ENCODE measurements around the gene TMEM72.

TMEM72 gene

GRCh38 chr10:44980309-44981171 is 69.4 kb downstream of the TMEM72 start:
- no peak for DNase-seq (ENCODE audit: low spot score)

DNA sequence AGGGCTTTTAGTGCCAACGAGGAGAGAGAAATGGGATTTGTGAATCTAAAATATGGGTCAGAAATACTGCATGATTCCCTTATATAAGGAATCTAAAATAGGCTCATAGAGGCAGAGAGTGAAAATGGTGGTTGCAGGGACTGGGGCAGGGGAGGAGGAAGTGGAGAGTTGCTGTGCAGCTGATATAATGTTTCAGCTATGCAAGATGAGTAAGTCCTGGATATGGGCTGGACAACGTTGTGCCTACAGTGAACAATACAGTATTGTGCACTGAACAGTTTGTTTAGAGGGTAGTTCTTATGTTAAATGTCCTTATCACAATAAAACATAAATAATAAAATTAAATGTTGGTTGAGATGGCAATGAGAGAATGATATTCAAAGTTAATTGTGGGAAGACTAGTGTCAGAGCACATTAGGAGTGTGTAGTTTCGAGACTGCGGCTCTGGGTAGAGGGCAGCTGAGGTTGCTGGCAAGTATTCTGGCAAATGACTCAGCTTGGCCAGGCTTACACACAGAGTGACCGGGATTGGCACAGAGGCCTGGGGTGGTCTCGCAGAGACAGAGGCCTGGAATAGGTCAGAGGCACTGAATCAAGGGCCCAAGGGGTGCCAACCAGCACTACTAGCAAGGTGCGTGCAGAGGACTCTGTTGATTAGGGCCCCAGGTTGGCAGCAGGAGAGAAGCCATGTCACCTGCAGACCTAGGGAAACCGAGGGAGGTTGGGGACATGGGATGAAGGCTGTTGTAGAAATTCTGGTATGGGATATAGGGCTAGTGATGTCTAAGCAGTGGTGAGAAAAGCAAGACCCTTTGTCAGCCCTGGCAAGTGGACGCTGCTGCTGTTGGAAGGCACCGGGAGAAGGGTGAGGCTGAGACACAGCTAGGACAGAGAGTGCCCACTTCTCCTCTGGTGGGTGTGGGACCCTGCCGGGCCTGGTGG is 70.3 kb downstream of the TMEM72 start:
- no peak for DNase-seq (ENCODE audit: low spot score)

GRCh38 chr10:44982114-44982460 is 71.0 kb downstream of the TMEM72 start:
- DNase-seq (ENCODE audit: low spot score): no peak

- DNase-seq (ENCODE audit: low spot score): no peak
These were observed 71.4 kb downstream of the TMEM72 start for GRCh38 chr10:44982496-44982895.

GRCh38 chr10:44983066-44983894 is 72.1 kb downstream of the TMEM72 start:
- no peak for DNase-seq (ENCODE audit: low spot score)

DNA sequence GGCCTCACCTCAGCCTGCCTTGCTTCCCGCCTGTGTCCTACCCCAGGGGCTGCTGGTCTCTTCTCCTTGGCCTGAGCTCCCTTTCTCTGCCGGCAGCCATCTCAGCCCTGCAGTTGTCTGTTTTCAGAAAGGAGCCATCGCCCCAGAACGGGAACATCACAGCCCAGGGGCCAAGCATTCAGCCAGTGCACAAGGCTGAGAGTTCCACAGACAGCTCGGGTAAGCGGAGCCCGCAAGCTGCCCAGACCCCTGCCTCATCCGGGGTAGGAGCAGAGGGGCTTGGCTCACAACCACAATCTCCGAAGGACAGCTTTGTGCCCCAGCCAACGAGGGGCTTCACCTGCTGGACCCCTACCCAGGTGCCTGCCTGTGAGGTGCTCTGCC is 72.8 kb downstream of the TMEM72 start:
- DNase-seq (ENCODE audit: low spot score): no peak

DNA sequence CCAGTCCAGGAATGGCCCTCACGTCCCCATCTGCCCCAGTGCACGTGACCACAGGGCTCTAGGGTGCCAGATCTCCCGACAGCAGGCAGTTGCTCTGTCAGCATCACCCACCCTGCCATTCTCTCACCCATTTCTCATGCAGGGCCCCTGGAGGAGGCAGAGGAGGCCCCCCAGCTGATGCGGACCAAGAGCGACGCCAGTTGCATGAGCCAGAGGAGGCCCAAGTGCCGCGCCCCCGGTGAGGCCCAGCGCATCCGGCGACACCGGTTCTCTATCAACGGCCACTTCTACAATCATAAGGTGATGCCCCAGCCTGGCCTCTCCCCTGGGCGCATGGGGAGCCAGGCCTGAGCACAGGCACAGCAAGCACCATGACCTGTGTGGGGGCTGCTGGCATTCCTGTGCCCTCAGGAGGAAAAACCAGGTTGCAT is 73.5 kb downstream of the TMEM72 start:
- DNase-seq (ENCODE audit: low spot score): no peak

DNA sequence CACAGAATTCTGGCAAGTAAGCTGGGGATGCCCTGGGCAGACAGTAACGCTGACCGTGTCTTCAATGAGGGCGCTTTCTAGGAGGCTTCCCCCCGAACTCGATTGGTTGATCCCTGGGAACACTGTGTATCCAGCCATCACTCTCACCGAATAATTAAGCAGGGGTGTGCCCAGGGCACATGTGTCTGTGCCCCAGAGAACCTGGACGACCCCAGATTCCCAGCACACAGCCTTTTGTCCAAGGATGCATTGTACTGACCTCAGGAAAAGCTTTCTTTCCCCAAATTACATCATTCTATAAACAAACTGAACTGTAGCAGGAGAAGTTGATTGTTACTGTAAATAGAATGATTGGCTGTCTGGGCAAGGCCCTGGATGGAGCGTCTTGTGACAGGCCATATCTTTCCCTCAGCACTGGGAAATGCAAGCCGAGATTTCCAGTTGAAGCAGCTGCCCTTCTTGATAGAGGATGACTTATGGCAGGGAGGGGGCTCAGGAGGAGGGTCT is 74.1 kb downstream of the TMEM72 start:
- no peak for DNase-seq (ENCODE audit: low spot score)

GRCh38 chr10:44986179-44986578 is 75.0 kb downstream of the TMEM72 start:
- DNase-seq (ENCODE audit: low spot score): no peak

All from hematopoietic multipotent progenitor cell treated with erythropoietin and hydrocortisone succinate and interleukin-3 and kit ligand, for 17 days (in vitro differentiated cells).